Adrenal gland (tissue), 5 donors: ENCODE measurements around the gene TIMM13.

ENCODE experiments used
- CTCF ChIP-seq, 6 experiments: fragments of 450-650 bp in 4 of 6; fragments of 200-600 bp in 2 of 6; sonication (generic) in 1 of 6; IDR thresholded peaks; 1 replicate in 5 of 6; 2 replicates in 1 of 6; pipeline versions ENCODE4 v1.5.1 to v1.8.0; 2016 to 2021; ENCODE audit warnings: antibody characterized with exemption in 6 of 6, mild to moderate bottlenecking in 2 of 6, moderate library complexity in 1 of 6
- POLR2A ChIP-seq, 2 donors: fragments of 450-650 bp; IDR thresholded peaks; one replicate each; pipeline ENCODE4 v1.6.1; 2017; ENCODE audit warnings: antibody characterized with exemption in 2 of 2, mild to moderate bottlenecking in 2 of 2, moderate library complexity in 1 of 2
- donor health status: DM: no; HTN: no; CAD: no.

- TF ChIP-seq CTCF (IDR thresholded peaks at IDR 0.05) (peak in 1 of 6 experiments; percentile 38), POLR2A (IDR thresholded peaks at IDR 0.05) (peak in 1 of 2 donors; percentile 94)
These were observed 35.4 kb upstream of the TIMM13 start for GRCh38 chr19:2462635-2463421.
